HepG2 (cell line): ENCODE data around the gene CSKMT. TPM values are rescaled to one million over a fixed set of nuclear protein-coding genes. Genes with fewer than 3 reads are reported as not detected.

Experiments used
- ATAD3A ChIP-seq: sonication (generic); formaldehyde crosslinking; IDR thresholded peaks from 2 replicates; pipeline ENCODE4 v1.4.0; 2020; ENCODE audit warnings: missing genetic modification reagents
- ATF4 ChIP-seq, 2 experiments: fragments of 450-650 bp in 1 of 2; sonication (generic) in 1 of 2; formaldehyde crosslinking; IDR thresholded peaks; 2 replicates each; pipeline versions ENCODE4 v1.5.0 to v1.8.0; 2020 to 2022; ENCODE audit warnings: mild to moderate bottlenecking in 1 of 2, missing genetic modification reagents in 1 of 2
- ESRRA ChIP-seq: sonication (generic); formaldehyde crosslinking; IDR thresholded peaks from 2 replicates; pipeline ENCODE4 v1.5.1; 2020; ENCODE audit warnings: mild to moderate bottlenecking, low read depth, missing genetic modification reagents
- FOXP1 ChIP-seq, 2 experiments: fragments of 450-650 bp in 1 of 2; IDR thresholded peaks; 2 replicates each; pipeline ENCODE4 v1.6.1; 2017 to 2018; ENCODE audit warnings: antibody characterized with exemption in 1 of 2
- MBD4 ChIP-seq: IDR thresholded peaks from 2 replicates; pipeline ENCODE4 v1.6.1; 2012; ENCODE audit warnings: low read length, inconsistent platforms, borderline replicate concordance
- PITX1 ChIP-seq: sonication (generic); formaldehyde crosslinking; IDR thresholded peaks from 2 replicates; pipeline ENCODE4 v1.5.1; 2020; ENCODE audit warnings: mild to moderate bottlenecking, missing genetic modification reagents
- POLR2G ChIP-seq: fragments of 200-400 bp; formaldehyde crosslinking; IDR thresholded peaks from 2 replicates; pipeline ENCODE4 v1.6.1; 2018; ENCODE audit warnings: mild to moderate bottlenecking, low read depth, low read length, moderate library complexity
- UBTF ChIP-seq: sonication (generic); formaldehyde crosslinking; IDR thresholded peaks from 2 replicates; pipeline ENCODE4 v1.4.0; 2020; ENCODE audit warnings: mild to moderate bottlenecking, missing genetic modification reagents
- ZNF136 ChIP-seq: sonication (generic); formaldehyde crosslinking; IDR thresholded peaks from 2 replicates; pipeline ENCODE4 v1.8.1; 2022; ENCODE audit warnings: low read depth, mild to moderate bottlenecking, moderate library complexity, missing genetic modification reagents
- ZNF143 ChIP-seq: sonication (generic); formaldehyde crosslinking; IDR thresholded peaks from 2 replicates; pipeline ENCODE4 v1.4.0; 2020; ENCODE audit warnings: missing genetic modification reagents
- ZNF496 ChIP-seq: sonication (generic); formaldehyde crosslinking; IDR thresholded peaks from 2 replicates; pipeline ENCODE4 v1.8.1; 2023; ENCODE audit warnings: mild to moderate bottlenecking, moderate library complexity, missing genetic modification reagents; ENCODE audit not compliant: insufficient replicate concordance
- ZNF546 ChIP-seq: sonication (generic); formaldehyde crosslinking; conservative IDR thresholded peaks from 2 replicates; pipeline ENCODE4 v1.8.1; 2023; ENCODE audit warnings: mild to moderate bottlenecking, missing genetic modification reagents
- ZNF670 ChIP-seq: sonication (generic); formaldehyde crosslinking; IDR thresholded peaks from 2 replicates; pipeline ENCODE4 v1.8.0; 2022; ENCODE audit warnings: mild to moderate bottlenecking, missing genetic modification reagents, borderline replicate concordance
- ZNF672 ChIP-seq: sonication (generic); formaldehyde crosslinking; IDR thresholded peaks from 2 replicates; pipeline ENCODE4 v1.8.1; 2022; ENCODE audit warnings: missing genetic modification reagents
- ZNF749 ChIP-seq: sonication (generic); formaldehyde crosslinking; IDR thresholded peaks from 2 replicates; pipeline ENCODE4 v1.8.0; 2022; ENCODE audit warnings: mild to moderate bottlenecking, missing genetic modification reagents, moderate library complexity, borderline replicate concordance
- polyA plus RNA-seq, 8 experiments: library from polyadenylated mRNA; depleted of rRNA in 3 of 8; stranded (reverse) in 7 of 8; unstranded in 1 of 8; fragments of >200 nt; fragmentation: Illumina TruSeq in 4 of 8; extraction: Trizol in 4 of 8; gene quantifications; 2 replicates each; pipeline versions ENCODE4 v1.2.1 to v1.2.3, GENCODE V29; 2011 to 2016; ENCODE audit warnings: low read depth in 4 of 8, missing spikeins in 1 of 8, mixed read lengths in 1 of 8; ENCODE audit not compliant: insufficient read depth in 1 of 8
- total RNA-seq, 5 experiments: library from RNA; depleted of rRNA; stranded (reverse); fragments of >200 nt; fragmentation: Illumina TruSeq; extraction: Trizol; gene quantifications; 2 replicates each; pipeline ENCODE4 v1.2.3, GENCODE V29; 2016; ENCODE audit warnings: low read depth in 1 of 5
- TF ChIP-seq, protein P1 (sequence below): sonication (generic); formaldehyde crosslinking; IDR thresholded peaks from 2 replicates; pipeline ENCODE4 v1.5.0; 2020; ENCODE audit warnings: mild to moderate bottlenecking, missing genetic modification reagents
- TF ChIP-seq, protein P2 (sequence below): sonication (generic); formaldehyde crosslinking; IDR thresholded peaks from 2 replicates; pipeline ENCODE4 v1.4.0; 2020; ENCODE audit warnings: missing genetic modification reagents

CSKMT gene
- total and polyA plus RNA-seq, 2 of the 13 experiments (the other 11 are each of a cell fraction or from before 2014, with no cell fraction given), result 7.6 to 31.8 TPM

DNA sequence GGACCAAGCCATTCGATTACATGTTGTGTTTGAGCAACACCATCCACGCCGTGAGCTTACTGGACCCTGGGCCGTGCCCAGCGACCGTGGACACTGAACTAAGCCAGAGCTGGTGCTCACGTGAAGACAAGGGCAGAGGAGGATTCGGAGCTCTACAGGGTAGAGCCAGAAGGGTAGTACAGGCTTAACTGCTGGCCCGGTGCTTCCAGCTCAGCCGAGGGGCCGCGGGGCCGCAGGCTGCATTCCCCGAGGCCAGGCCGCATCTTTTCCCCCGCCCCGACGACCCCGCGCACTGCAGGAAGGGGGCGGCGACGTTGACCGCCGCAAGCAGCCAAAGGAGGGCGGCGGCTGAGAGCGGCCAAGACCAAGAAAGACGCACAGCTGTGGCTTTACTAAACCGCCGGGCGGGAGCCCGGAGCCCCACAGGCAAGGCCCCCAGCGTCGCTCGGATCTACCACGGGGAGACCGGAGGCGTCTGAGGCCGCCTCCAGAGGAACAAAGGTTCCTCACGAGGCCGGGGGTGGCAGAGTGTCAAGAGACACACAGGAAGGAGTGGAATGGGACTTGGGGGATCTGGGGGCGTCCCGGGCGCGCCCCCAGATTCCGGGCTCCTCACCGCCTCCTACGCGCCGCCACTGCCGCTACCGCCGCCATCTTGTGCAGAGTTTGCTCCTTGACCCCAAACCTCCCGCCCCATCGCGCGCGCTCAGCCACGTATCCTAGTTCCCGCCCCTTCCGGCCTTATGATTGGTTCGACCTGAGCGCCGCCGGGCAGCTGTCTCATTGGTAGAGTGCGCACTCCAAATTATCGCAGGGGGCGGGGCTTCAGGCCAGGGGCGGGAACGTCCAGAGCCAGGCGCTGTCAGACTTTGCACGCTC, 18.9 kb upstream of the CSKMT start, which contains the start of gene GANAB (continued):
- TF ChIP-seq FOXP1 (IDR thresholded peaks at IDR 0.05), result no peak
- no peak for TF ChIP-seq FOXP1 (CRISPR knock-in tag; IDR thresholded peaks at IDR 0.05)
- TF ChIP-seq POLR2G, result peak; percentile 97
- TF ChIP-seq, protein P1, sequence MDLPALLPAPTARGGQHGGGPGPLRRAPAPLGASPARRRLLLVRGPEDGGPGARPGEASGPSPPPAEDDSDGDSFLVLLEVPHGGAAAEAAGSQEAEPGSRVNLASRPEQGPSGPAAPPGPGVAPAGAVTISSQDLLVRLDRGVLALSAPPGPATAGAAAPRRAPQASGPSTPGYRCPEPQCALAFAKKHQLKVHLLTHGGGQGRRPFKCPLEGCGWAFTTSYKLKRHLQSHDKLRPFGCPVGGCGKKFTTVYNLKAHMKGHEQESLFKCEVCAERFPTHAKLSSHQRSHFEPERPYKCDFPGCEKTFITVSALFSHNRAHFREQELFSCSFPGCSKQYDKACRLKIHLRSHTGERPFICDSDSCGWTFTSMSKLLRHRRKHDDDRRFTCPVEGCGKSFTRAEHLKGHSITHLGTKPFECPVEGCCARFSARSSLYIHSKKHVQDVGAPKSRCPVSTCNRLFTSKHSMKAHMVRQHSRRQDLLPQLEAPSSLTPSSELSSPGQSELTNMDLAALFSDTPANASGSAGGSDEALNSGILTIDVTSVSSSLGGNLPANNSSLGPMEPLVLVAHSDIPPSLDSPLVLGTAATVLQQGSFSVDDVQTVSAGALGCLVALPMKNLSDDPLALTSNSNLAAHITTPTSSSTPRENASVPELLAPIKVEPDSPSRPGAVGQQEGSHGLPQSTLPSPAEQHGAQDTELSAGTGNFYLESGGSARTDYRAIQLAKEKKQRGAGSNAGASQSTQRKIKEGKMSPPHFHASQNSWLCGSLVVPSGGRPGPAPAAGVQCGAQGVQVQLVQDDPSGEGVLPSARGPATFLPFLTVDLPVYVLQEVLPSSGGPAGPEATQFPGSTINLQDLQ (CRISPR knock-in tag), result peak; percentile 29; the same call in 1 of the 2 replicates
- peak; percentile 73; the same call in 1 of the 2 replicates for TF ChIP-seq ZNF670 (CRISPR knock-in tag)
- no peak for TF ChIP-seq ZNF496
- TF ChIP-seq ATAD3A (CRISPR knock-in tag), result no peak
- no peak for TF ChIP-seq MBD4
- TF ChIP-seq, protein P2, sequence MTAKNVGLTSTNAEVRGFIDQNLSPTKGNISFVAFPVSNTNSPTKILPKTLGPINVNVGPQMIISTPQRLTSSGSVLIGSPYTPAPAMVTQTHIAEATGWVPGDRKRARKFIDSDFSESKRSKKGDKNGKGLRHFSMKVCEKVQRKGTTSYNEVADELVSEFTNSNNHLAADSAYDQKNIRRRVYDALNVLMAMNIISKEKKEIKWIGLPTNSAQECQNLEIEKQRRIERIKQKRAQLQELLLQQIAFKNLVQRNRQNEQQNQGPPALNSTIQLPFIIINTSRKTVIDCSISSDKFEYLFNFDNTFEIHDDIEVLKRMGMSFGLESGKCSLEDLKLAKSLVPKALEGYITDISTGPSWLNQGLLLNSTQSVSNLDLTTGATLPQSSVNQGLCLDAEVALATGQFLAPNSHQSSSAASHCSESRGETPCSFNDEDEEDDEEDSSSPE, result peak; percentile 91
- TF ChIP-seq UBTF (CRISPR knock-in tag), result peak; percentile 81
- TF ChIP-seq ZNF143, result no peak
- TF ChIP-seq ATF4 (CRISPR knock-in tag; IDR thresholded peaks at IDR 0.05), result peak in 1 of 2 experiments; percentile 45; a peak in 1 of 4 replicates
- TF ChIP-seq PITX1 (CRISPR knock-in tag), result 0 out of 2 replicates have a peak, but pooled peaks have one; percentile 48
- no peak for TF ChIP-seq ZNF749
- no peak for TF ChIP-seq ZNF672
- TF ChIP-seq ZNF546 (CRISPR knock-in tag), result no peak
- TF ChIP-seq ZNF136 (CRISPR knock-in tag), result no peak; the same call in 1 of the 2 replicates
- TF ChIP-seq ESRRA (CRISPR knock-in tag), result no peak; the same call in 1 of the 2 replicates
